ENCODE measurements around the gene PMM2.

PMM2 gene

GRCh38 chr16:8847145-8847544 is 49.5 kb downstream of the PMM2 start:
- Histone ChIP-seq H3K4me1 (ENCODE audit: control insufficient read depth, low read depth, low read length) (no peaks in the 10 kb centered on the region), H3K27ac (ENCODE audit: low read length) (no peak overlapping the region), H3K4me3 (ENCODE audit: low read length) (no peak overlapping the region), H3K36me3 (ENCODE audit: control insufficient read depth, low read depth, low read length) (peaks cover 31% of the 10 kb centered on the region), H3K9ac (ENCODE audit: low read length) (no peak overlapping the region), H3K9me3 (ENCODE audit: control insufficient read depth, low read depth, low read length) (no peaks in the 10 kb centered on the region), H3K27me3 (ENCODE audit: control insufficient read depth, insufficient read depth, low read length) (no peaks in the 10 kb centered on the region)

DNA sequence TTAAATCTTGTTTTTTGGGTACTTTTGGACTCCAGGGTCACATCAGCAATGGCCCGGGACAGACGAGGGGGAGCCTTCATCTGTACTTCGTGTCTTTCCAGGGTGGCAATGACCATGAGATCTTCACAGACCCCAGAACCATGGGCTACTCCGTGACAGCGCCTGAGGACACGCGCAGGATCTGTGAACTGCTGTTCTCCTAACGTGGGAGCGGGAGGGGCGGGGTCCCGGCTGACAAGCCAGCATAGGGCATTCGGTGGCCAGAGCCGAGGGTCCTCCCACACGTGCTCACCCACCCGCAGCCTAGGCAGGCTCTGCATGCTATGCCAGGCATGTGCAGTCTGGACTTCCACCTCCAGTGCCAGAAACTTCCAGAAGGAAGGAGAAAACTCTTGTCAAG is 50.0 kb downstream of the PMM2 start:
- Histone ChIP-seq H3K36me3 (ENCODE audit: control insufficient read depth, low read depth, low read length) (peaks cover 33% of the 10 kb centered on the region), H3K4me1 (ENCODE audit: control insufficient read depth, low read depth, low read length) (no peaks in the 10 kb centered on the region), H3K4me3 (ENCODE audit: low read length) (no peak overlapping the region), H3K27me3 (ENCODE audit: control insufficient read depth, insufficient read depth, low read length) (no peaks in the 10 kb centered on the region), H3K27ac (ENCODE audit: low read length) (no peak overlapping the region), H3K9ac (ENCODE audit: low read length) (no peak overlapping the region), H3K9me3 (ENCODE audit: control insufficient read depth, low read depth, low read length) (no peaks in the 10 kb centered on the region)

GRCh38 chr16:8848231-8848938 is 50.7 kb downstream of the PMM2 start:
- Histone ChIP-seq H3K27me3 (ENCODE audit: control insufficient read depth, insufficient read depth, low read length) (no peaks in the 10 kb centered on the region), H3K27ac (ENCODE audit: low read length) (no peak overlapping the region), H3K36me3 (ENCODE audit: control insufficient read depth, low read depth, low read length) (peaks cover 40% of the 10 kb centered on the region), H3K9ac (ENCODE audit: low read length) (no peak overlapping the region), H3K4me3 (ENCODE audit: low read length) (no peak overlapping the region), H3K4me1 (ENCODE audit: control insufficient read depth, low read depth, low read length) (peaks cover 3% of the 10 kb centered on the region), H3K9me3 (ENCODE audit: control insufficient read depth, low read depth, low read length) (no peaks in the 10 kb centered on the region)

DNA sequence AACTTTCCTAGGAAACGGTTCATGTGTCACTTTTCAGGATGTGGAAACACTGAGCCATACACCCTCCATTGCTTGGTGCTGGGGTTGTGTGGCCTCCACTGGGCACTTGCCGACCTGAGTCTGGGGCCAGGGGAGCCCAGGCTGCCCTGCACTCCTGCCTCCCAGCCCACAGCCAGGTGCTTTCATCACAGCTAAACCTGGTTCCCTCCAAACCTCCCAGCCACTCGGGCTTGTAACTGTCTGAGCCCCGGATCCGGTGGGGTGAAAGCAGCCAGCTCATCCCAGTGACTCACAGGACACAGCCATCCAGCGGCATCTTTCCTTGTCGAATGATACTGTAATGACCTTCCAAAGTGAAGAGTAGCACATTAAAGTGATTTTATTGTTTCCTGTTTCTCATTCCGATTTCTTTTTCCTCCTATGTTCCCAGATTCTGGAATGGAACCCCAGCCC is 51.3 kb downstream of the PMM2 start:
- H3K36me3 ChIP-seq (ENCODE audit: control insufficient read depth, low read depth, low read length): peaks cover 42% of the 10 kb centered on the region

GRCh38 chr16:8849411-8850011 is 51.9 kb downstream of the PMM2 start:
- no peak overlapping the region for H3K9ac ChIP-seq (ENCODE audit: low read length)
- H3K9me3 ChIP-seq (ENCODE audit: control insufficient read depth, low read depth, low read length): no peaks in the 10 kb centered on the region
- peaks cover 43% of the 10 kb centered on the region for H3K36me3 ChIP-seq (ENCODE audit: control insufficient read depth, low read depth, low read length)
- no peak overlapping the region for H3K27ac ChIP-seq (ENCODE audit: low read length)
- peaks cover 4% of the 10 kb centered on the region for H3K4me1 ChIP-seq (ENCODE audit: control insufficient read depth, low read depth, low read length)
- H3K4me3 ChIP-seq (ENCODE audit: low read length): no peak overlapping the region
- no peaks in the 10 kb centered on the region for H3K27me3 ChIP-seq (ENCODE audit: control insufficient read depth, insufficient read depth, low read length)

More for the DNA sequence above, 51.3 kb downstream of the PMM2 start:
- Histone ChIP-seq H3K27me3 (ENCODE audit: control insufficient read depth, insufficient read depth, low read length) (no peaks in the 10 kb centered on the region), H3K9ac (ENCODE audit: low read length) (no peak overlapping the region), H3K27ac (ENCODE audit: low read length) (no peak overlapping the region), H3K4me1 (ENCODE audit: control insufficient read depth, low read depth, low read length) (peaks cover 4% of the 10 kb centered on the region), H3K9me3 (ENCODE audit: control insufficient read depth, low read depth, low read length) (no peaks in the 10 kb centered on the region), H3K4me3 (ENCODE audit: low read length) (no peak overlapping the region)

- H3K9me3 ChIP-seq (ENCODE audit: control insufficient read depth, low read depth, low read length): no peaks in the 10 kb centered on the region
- H3K4me3 ChIP-seq (ENCODE audit: low read length): no peak overlapping the region
- no peak overlapping the region for H3K27ac ChIP-seq (ENCODE audit: low read length)
- peaks cover 4% of the 10 kb centered on the region for H3K4me1 ChIP-seq (ENCODE audit: control insufficient read depth, low read depth, low read length)
- H3K9ac ChIP-seq (ENCODE audit: low read length): no peak overlapping the region
- peaks cover 52% of the 10 kb centered on the region for H3K36me3 ChIP-seq (ENCODE audit: control insufficient read depth, low read depth, low read length)
- no peaks in the 10 kb centered on the region for H3K27me3 ChIP-seq (ENCODE audit: control insufficient read depth, insufficient read depth, low read length)
These were observed 52.7 kb downstream of the PMM2 start for GRCh38 chr16:8850279-8850885.

- Histone ChIP-seq H3K27me3 (ENCODE audit: control insufficient read depth, insufficient read depth, low read length) (no peaks in the 10 kb centered on the region), H3K9ac (ENCODE audit: low read length) (no peak overlapping the region), H3K27ac (ENCODE audit: low read length) (no peak overlapping the region), H3K4me1 (ENCODE audit: control insufficient read depth, low read depth, low read length) (peaks cover 4% of the 10 kb centered on the region), H3K9me3 (ENCODE audit: control insufficient read depth, low read depth, low read length) (no peaks in the 10 kb centered on the region), H3K4me3 (ENCODE audit: low read length) (no peak overlapping the region), H3K36me3 (ENCODE audit: control insufficient read depth, low read depth, low read length) (peaks cover 67% of the 10 kb centered on the region)
These were observed 54.2 kb downstream of the PMM2 start for GRCh38 chr16:8851761-8852403.

- H3K9me3 ChIP-seq (ENCODE audit: control insufficient read depth, low read depth, low read length): no peaks in the 10 kb centered on the region
- no peak overlapping the region for H3K9ac ChIP-seq (ENCODE audit: low read length)
- H3K36me3 ChIP-seq (ENCODE audit: control insufficient read depth, low read depth, low read length): peaks cover 69% of the 10 kb centered on the region
- no peak overlapping the region for H3K4me3 ChIP-seq (ENCODE audit: low read length)
- no peaks in the 10 kb centered on the region for H3K27me3 ChIP-seq (ENCODE audit: control insufficient read depth, insufficient read depth, low read length)
- peaks cover 4% of the 10 kb centered on the region for H3K4me1 ChIP-seq (ENCODE audit: control insufficient read depth, low read depth, low read length)
- no peak overlapping the region for H3K27ac ChIP-seq (ENCODE audit: low read length)
These were observed 54.9 kb downstream of the PMM2 start for GRCh38 chr16:8852534-8852933.

- H3K36me3 ChIP-seq (ENCODE audit: control insufficient read depth, low read depth, low read length): peaks cover 71% of the 10 kb centered on the region
- H3K4me1 ChIP-seq (ENCODE audit: control insufficient read depth, low read depth, low read length): peaks cover 4% of the 10 kb centered on the region
- H3K4me3 ChIP-seq (ENCODE audit: low read length): no peak overlapping the region
- no peak overlapping the region for H3K27ac ChIP-seq (ENCODE audit: low read length)
- H3K27me3 ChIP-seq (ENCODE audit: control insufficient read depth, insufficient read depth, low read length): no peaks in the 10 kb centered on the region
- no peak overlapping the region for H3K9ac ChIP-seq (ENCODE audit: low read length)
- no peaks in the 10 kb centered on the region for H3K9me3 ChIP-seq (ENCODE audit: control insufficient read depth, low read depth, low read length)
These were observed 55.5 kb downstream of the PMM2 start for GRCh38 chr16:8853150-8853549.

- peaks cover 4% of the 10 kb centered on the region for H3K4me1 ChIP-seq (ENCODE audit: control insufficient read depth, low read depth, low read length)
- no peaks in the 10 kb centered on the region for H3K9me3 ChIP-seq (ENCODE audit: control insufficient read depth, low read depth, low read length)
- no peak overlapping the region for H3K27ac ChIP-seq (ENCODE audit: low read length)
- H3K4me3 ChIP-seq (ENCODE audit: low read length): no peak overlapping the region
- peaks cover 72% of the 10 kb centered on the region for H3K36me3 ChIP-seq (ENCODE audit: control insufficient read depth, low read depth, low read length)
- H3K27me3 ChIP-seq (ENCODE audit: control insufficient read depth, insufficient read depth, low read length): no peaks in the 10 kb centered on the region
- no peak overlapping the region for H3K9ac ChIP-seq (ENCODE audit: low read length)
These were observed 56.0 kb downstream of the PMM2 start for GRCh38 chr16:8853611-8854010.

DNA sequence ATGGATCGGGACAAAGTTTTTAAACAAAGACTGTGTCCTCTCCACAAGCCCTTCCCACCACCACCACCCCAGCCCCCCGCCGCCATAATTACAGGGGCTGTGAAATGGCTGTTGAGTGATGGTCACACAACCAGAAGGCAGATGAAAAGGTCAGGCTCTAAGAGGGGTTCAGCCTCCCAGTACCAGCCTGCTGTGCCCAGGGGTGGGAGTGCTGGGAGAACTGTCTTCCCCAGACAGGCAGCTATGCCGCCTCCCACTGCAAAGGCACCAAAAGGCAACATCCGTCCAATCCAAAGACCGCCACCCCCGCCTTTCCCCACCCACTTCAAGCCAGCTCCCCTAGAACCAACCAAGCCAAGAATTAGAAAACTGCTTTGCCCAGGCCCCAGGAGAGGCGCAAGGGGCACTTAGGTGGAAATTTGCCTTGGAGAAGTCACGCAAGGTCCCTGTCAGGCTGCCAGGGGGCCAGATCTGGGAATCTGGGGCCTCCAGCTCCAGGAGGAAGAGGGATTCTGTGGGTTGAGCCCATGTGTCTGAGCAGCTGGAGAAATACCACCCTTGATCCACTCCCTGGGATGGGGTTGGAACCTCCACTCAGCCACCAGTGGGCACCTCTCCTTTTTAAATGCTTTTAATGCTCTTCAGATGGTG is 56.8 kb downstream of the PMM2 start:
- no peaks in the 10 kb centered on the region for H3K27me3 ChIP-seq (ENCODE audit: control insufficient read depth, insufficient read depth, low read length)
- H3K9me3 ChIP-seq (ENCODE audit: control insufficient read depth, low read depth, low read length): no peaks in the 10 kb centered on the region
- H3K4me3 ChIP-seq (ENCODE audit: low read length): no peak overlapping the region
- H3K9ac ChIP-seq (ENCODE audit: low read length): no peak overlapping the region
- H3K4me1 ChIP-seq (ENCODE audit: control insufficient read depth, low read depth, low read length): peaks cover 4% of the 10 kb centered on the region
- no peak overlapping the region for H3K27ac ChIP-seq (ENCODE audit: low read length)
- peaks cover 72% of the 10 kb centered on the region for H3K36me3 ChIP-seq (ENCODE audit: control insufficient read depth, low read depth, low read length)
